Activated CD4-positive, alpha-beta memory T cell treated with anti-CD3 and anti-CD28 coated beads, Interleukin-2, amount 10 ng/mL, durations not matched to agents 7 days and 5 days (primary cell): ENCODE results near the gene NHLRC1. TPM values are rescaled to one million over a fixed set of nuclear protein-coding genes. Genes with fewer than 3 reads are reported as not detected.

Experiments used
- CTCF ChIA-PET: fragments of 350-600 bp; sonication (Branson Sonifier 250); formaldehyde crosslinking; loops from one replicate; lab custom pipeline; 2021; ENCODE audit warnings: antibody characterized with exemption, inconsistent platforms; lab: Charles Lee
- POLR2A ChIA-PET: fragments of 350-600 bp; sonication (Branson Sonifier 250); formaldehyde crosslinking; loops from one replicate; lab custom pipeline; 2021; ENCODE audit warnings: antibody characterized with exemption; lab: Charles Lee
- DNase-seq: peaks from one replicate; pipeline ENCODE4 v3.0.0-alpha.2; 2020
- H3K27ac Mint-ChIP-seq: one replicate; pipeline ENCODE4 v1.8.0; 2021; ENCODE audit warnings: mild to moderate bottlenecking, mixed read lengths
- H3K27me3 Mint-ChIP-seq: one replicate; pipeline ENCODE4 v1.8.0; 2021; ENCODE audit warnings: mixed read lengths
- H3K36me3 Mint-ChIP-seq: one replicate; pipeline ENCODE4 v1.8.0; 2021; ENCODE audit warnings: low read depth, mixed read lengths
- H3K4me1 Mint-ChIP-seq: one replicate; pipeline ENCODE4 v1.8.0; 2021; ENCODE audit warnings: mixed read lengths
- H3K4me3 Mint-ChIP-seq: one replicate; pipeline ENCODE4 v1.8.0; 2021; ENCODE audit warnings: mild to moderate bottlenecking, mixed read lengths
- H3K9me3 Mint-ChIP-seq: one replicate; pipeline ENCODE4 v1.8.0; 2021; ENCODE audit warnings: mixed read lengths
- total RNA-seq, 2 experiments: library from RNA; stranded (reverse); gene quantifications; one replicate each; pipeline ENCODE4 v1.2.3, GENCODE V29; 2021

The NHLRC1 gene
- total RNA-seq, 2 experiments from 2014 or later = 0.15 to 0.20 TPM

GRCh38 chr6:18126121-18126520 is 3.6 kb upstream of the NHLRC1 start:
- Mint-ChIP-seq H3K4me3 (no peak overlapping the region), H3K36me3 (no peaks in the 10 kb centered on the region), H3K9me3 (no peaks in the 10 kb centered on the region), H3K27ac (no peak overlapping the region), H3K27me3 (peaks cover 25% of the 10 kb centered on the region), H3K4me1 (peaks cover 11% of the 10 kb centered on the region)
- CTCF ChIA-PET = no interaction called here
- POLR2A ChIA-PET = no interaction called here
- DNase-seq = no peak

- Mint-ChIP-seq H3K9me3 (no peaks in the 10 kb centered on the region), H3K36me3 (no peaks in the 10 kb centered on the region), H3K27ac (no peak overlapping the region), H3K4me1 (peaks cover 11% of the 10 kb centered on the region), H3K4me3 (peak overlapping the region; percentile 6), H3K27me3 (peaks cover 52% of the 10 kb centered on the region)
- ChIA-PET CTCF (interaction anchor here (1.1 to 2.3 kb wide), 2 partner anchors 34 to 133 kb away, joined by 3 to 8 read pairs; partner anchors contain the start of genes KDM1B and TPMT), POLR2A (no interaction called here)
- DNase-seq = no peak
Observed at GRCh38 chr6:18121580-18122127, 823 bp downstream of the NHLRC1 start.

GRCh38 chr6:18119236-18119635 is 3.2 kb downstream of the NHLRC1 start:
- no peaks in the 10 kb centered on the region for H3K36me3 Mint-ChIP-seq
- no peak for DNase-seq
- no peak overlapping the region for H3K4me3 Mint-ChIP-seq
- peaks cover 23% of the 10 kb centered on the region for H3K4me1 Mint-ChIP-seq
- H3K27ac Mint-ChIP-seq = no peak overlapping the region
- POLR2A ChIA-PET = no interaction called here
- CTCF ChIA-PET = no interaction called here
- peaks cover 48% of the 10 kb centered on the region for H3K27me3 Mint-ChIP-seq
- H3K9me3 Mint-ChIP-seq = no peaks in the 10 kb centered on the region

- POLR2A ChIA-PET = no interaction called here
- peaks cover 56% of the 10 kb centered on the region for H3K27me3 Mint-ChIP-seq
- H3K4me1 Mint-ChIP-seq = peaks cover 23% of the 10 kb centered on the region
- no peaks in the 10 kb centered on the region for H3K9me3 Mint-ChIP-seq
- no peaks in the 10 kb centered on the region for H3K36me3 Mint-ChIP-seq
- no peak for DNase-seq
- no peak overlapping the region for H3K4me3 Mint-ChIP-seq
- no peak overlapping the region for H3K27ac Mint-ChIP-seq
- CTCF ChIA-PET = no interaction called here
Observed at GRCh38 chr6:18118330-18118729, 4.1 kb downstream of the NHLRC1 start.

GRCh38 chr6:18117136-18117535 is 5.3 kb downstream of the NHLRC1 start:
- peaks cover 59% of the 10 kb centered on the region for H3K27me3 Mint-ChIP-seq
- no peak for DNase-seq
- no peak overlapping the region for H3K27ac Mint-ChIP-seq
- H3K36me3 Mint-ChIP-seq = no peaks in the 10 kb centered on the region
- H3K9me3 Mint-ChIP-seq = no peaks in the 10 kb centered on the region
- ChIA-PET POLR2A (no interaction called here), CTCF (no interaction called here)
- no peak overlapping the region for H3K4me3 Mint-ChIP-seq
- peaks cover 16% of the 10 kb centered on the region for H3K4me1 Mint-ChIP-seq

- H3K27me3 Mint-ChIP-seq = peaks cover 53% of the 10 kb centered on the region
- no peaks in the 10 kb centered on the region for H3K36me3 Mint-ChIP-seq
- DNase-seq = peak; percentile 22
- peak overlapping the region; percentile 39 for H3K4me3 Mint-ChIP-seq
- H3K9me3 Mint-ChIP-seq = no peaks in the 10 kb centered on the region
- ChIA-PET POLR2A (interaction anchor here (1.4 to 1.5 kb wide), 3 partner anchors 17 to 515 kb away, joined by 3 to 4 read pairs (median 4); partner anchors contain the start of genes FAM8A1, KDM1B and TPMT), CTCF (no interaction called here)
- peaks cover 16% of the 10 kb centered on the region for H3K4me1 Mint-ChIP-seq
- no peak overlapping the region for H3K27ac Mint-ChIP-seq
Observed at GRCh38 chr6:18115356-18115755, 7.1 kb downstream of the NHLRC1 start.

GRCh38 chr6:18110162-18110561 is 12.3 kb downstream of the NHLRC1 start:
- ChIA-PET CTCF (no interaction called here), POLR2A (no interaction called here)
- H3K27me3 Mint-ChIP-seq = peaks cover 47% of the 10 kb centered on the region

GRCh38 chr6:18107061-18107460 is 15.4 kb downstream of the NHLRC1 start:
- Mint-ChIP-seq H3K4me3 (no peak overlapping the region), H3K4me1 (no peaks in the 10 kb centered on the region), H3K36me3 (no peaks in the 10 kb centered on the region), H3K27ac (no peak overlapping the region), H3K27me3 (peaks cover 40% of the 10 kb centered on the region), H3K9me3 (peaks cover 10% of the 10 kb centered on the region)
- POLR2A ChIA-PET = no interaction called here
- DNase-seq = no peak
- CTCF ChIA-PET = no interaction called here

More at GRCh38 chr6:18110162-18110561, 12.3 kb downstream of the NHLRC1 start:
- no peaks in the 10 kb centered on the region for H3K36me3 Mint-ChIP-seq
- no peak overlapping the region for H3K4me3 Mint-ChIP-seq
- no peak for DNase-seq
- H3K9me3 Mint-ChIP-seq = peaks cover 10% of the 10 kb centered on the region
- H3K4me1 Mint-ChIP-seq = peaks cover 7% of the 10 kb centered on the region
- no peak overlapping the region for H3K27ac Mint-ChIP-seq

- ChIA-PET POLR2A (no interaction called here), CTCF (no interaction called here)
- Mint-ChIP-seq H3K27ac (no peak overlapping the region), H3K4me1 (no peaks in the 10 kb centered on the region), H3K9me3 (peaks cover 10% of the 10 kb centered on the region), H3K4me3 (no peak overlapping the region), H3K36me3 (no peaks in the 10 kb centered on the region), H3K27me3 (peaks cover 39% of the 10 kb centered on the region)
- no peak for DNase-seq
Observed at GRCh38 chr6:18102783-18103509, 19.5 kb downstream of the NHLRC1 start.

- no peaks in the 10 kb centered on the region for H3K4me1 Mint-ChIP-seq
- ChIA-PET CTCF (no interaction called here), POLR2A (no interaction called here)
- no peaks in the 10 kb centered on the region for H3K36me3 Mint-ChIP-seq
- H3K27me3 Mint-ChIP-seq = peaks cover 35% of the 10 kb centered on the region
- peaks cover 5% of the 10 kb centered on the region for H3K9me3 Mint-ChIP-seq
- no peak overlapping the region for H3K4me3 Mint-ChIP-seq
- no peak overlapping the region for H3K27ac Mint-ChIP-seq
- no peak for DNase-seq
Observed at GRCh38 chr6:18101873-18102272, 20.6 kb downstream of the NHLRC1 start.

GRCh38 chr6:18101271-18101670 is 21.2 kb downstream of the NHLRC1 start:
- CTCF ChIA-PET = no interaction called here
- no peaks in the 10 kb centered on the region for H3K4me1 Mint-ChIP-seq

GRCh38 chr6:18100296-18100695 is 22.2 kb downstream of the NHLRC1 start:
- no peaks in the 10 kb centered on the region for H3K4me1 Mint-ChIP-seq

More at GRCh38 chr6:18101271-18101670, 21.2 kb downstream of the NHLRC1 start:
- Mint-ChIP-seq H3K4me3 (no peak overlapping the region), H3K27me3 (peaks cover 35% of the 10 kb centered on the region), H3K27ac (no peak overlapping the region), H3K9me3 (peaks cover 5% of the 10 kb centered on the region), H3K36me3 (no peaks in the 10 kb centered on the region)
- DNase-seq = no peak
- POLR2A ChIA-PET = no interaction called here

GRCh38 chr6:18099511-18099910 is 23.0 kb downstream of the NHLRC1 start:
- no peak overlapping the region for H3K27ac Mint-ChIP-seq
- ChIA-PET POLR2A (no interaction called here), CTCF (no interaction called here)
- no peaks in the 10 kb centered on the region for H3K36me3 Mint-ChIP-seq
- no peak overlapping the region for H3K4me3 Mint-ChIP-seq
- peaks cover 26% of the 10 kb centered on the region for H3K27me3 Mint-ChIP-seq
- no peaks in the 10 kb centered on the region for H3K9me3 Mint-ChIP-seq
- DNase-seq = no peak
- no peaks in the 10 kb centered on the region for H3K4me1 Mint-ChIP-seq

More at GRCh38 chr6:18100296-18100695, 22.2 kb downstream of the NHLRC1 start:
- peaks cover 30% of the 10 kb centered on the region for H3K27me3 Mint-ChIP-seq
- CTCF ChIA-PET = no interaction called here
- H3K4me3 Mint-ChIP-seq = no peak overlapping the region
- no peaks in the 10 kb centered on the region for H3K36me3 Mint-ChIP-seq
- no peak overlapping the region for H3K27ac Mint-ChIP-seq
- DNase-seq = no peak
- POLR2A ChIA-PET = no interaction called here
- no peaks in the 10 kb centered on the region for H3K9me3 Mint-ChIP-seq
